Left renal cortex interstitium (tissue), 4 donors: ENCODE data around the gene LGALS8. TPM values are rescaled to one million over a fixed set of nuclear protein-coding genes. Genes with fewer than 3 reads are reported as not detected.
"Not testable (repeated sequence)": the region's sequence is repeated elsewhere in the genome, so short reads cannot be mapped to it uniquely, and the experiment has no call there.

Source experiments
- DNase-seq, 4 donors: peaks; one replicate each; pipeline ENCODE4 v3.0.0-alpha.2; 2013; ENCODE audit warnings: low read depth in 4 of 4, low spot score in 2 of 4, missing footprints in 1 of 4
- polyA plus RNA-seq, 4 donors: library from polyadenylated mRNA; unstranded; fragments of 120-200 nt; gene quantifications; one replicate each; pipeline ENCODE4 v1.2.1, GENCODE V29; 2013; ENCODE audit not compliant: insufficient read length in 4 of 4

The LGALS8 gene
- polyA plus RNA-seq, 4 donors = 71.1 to 99.7 (median 80.8) TPM

GRCh38 chr1:236536540-236536939, 12.8 kb downstream of the LGALS8 start:
- no peak for DNase-seq

DNA sequence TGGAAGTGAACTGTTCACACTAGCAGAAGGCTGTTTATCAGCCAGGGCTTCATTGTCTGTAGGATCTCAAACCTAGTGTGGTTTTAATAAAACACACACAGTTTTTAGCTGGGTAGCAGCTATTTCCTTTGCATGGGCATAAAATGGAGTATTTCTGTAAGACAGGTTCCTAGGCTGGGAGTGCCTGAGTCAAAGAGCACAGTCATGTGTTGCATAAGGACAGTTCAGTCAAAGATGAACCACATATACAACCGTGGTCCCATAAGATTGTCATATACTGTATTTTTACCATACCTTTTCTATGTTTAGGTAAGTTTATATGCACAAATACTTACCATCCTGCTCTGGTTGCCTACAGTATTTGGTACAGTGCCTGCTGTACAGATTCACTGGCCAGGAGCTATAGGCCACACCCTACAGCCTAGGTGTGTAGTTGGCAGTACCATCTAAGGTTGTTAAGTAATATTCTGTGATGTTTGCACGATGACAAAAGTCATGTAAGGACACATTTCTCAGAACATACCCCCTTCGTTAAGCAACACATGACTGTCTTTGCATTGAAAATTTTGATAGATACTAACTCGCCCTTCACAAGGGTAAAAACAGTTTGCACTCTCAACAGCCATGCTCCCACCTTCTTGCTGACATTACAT, 17.2 kb downstream of the LGALS8 start:
- DNase-seq = no peak

DNA sequence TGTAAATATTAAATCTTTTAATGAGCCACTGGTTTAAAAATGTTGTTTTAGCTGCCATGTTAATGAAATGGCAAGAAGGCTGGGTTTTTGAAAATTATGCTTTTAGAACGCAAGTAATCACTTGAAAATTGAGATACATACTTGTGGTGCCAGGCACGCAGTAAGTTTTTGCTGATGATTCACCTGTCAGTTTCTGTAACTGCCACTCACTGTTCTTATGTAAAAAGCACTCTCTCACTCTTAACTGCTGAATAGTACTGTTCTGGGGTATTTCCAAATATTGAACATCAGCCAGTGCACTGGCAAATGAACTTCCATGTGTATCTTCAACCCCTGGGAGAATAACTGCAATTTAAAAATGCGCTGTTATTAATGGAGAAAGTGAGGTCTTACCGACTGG, 17.9 kb downstream of the LGALS8 start:
- no peak for DNase-seq

DNA sequence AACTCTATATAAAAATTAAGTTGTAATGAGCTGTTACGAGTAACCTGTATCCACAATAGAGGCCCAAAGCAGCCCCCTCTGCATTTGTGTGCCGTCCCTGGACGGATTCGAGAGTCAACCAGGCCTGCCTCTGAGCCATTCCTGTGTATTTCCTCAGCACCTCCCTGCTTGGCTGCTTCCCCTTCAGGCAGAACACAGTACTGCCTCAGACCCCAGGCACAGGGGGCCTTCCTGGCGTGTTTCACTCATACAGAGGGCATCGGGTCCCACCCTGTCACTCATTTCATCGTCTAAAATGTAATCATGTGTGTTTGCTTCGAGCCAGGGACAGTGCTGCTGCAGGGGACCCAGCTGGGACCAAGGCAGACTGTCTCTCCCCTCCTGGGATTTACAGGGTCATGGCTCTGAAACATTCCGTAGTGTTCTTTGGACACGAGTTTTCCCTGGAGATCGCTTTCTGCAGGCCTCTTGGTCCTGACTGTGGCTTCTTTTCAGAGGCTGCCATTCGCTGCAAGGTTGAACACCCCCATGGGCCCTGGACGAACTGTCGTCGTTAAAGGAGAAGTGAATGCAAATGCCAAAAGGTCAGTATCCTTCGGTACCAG, 19.4 kb downstream of the LGALS8 start:
- no peak for DNase-seq

DNA sequence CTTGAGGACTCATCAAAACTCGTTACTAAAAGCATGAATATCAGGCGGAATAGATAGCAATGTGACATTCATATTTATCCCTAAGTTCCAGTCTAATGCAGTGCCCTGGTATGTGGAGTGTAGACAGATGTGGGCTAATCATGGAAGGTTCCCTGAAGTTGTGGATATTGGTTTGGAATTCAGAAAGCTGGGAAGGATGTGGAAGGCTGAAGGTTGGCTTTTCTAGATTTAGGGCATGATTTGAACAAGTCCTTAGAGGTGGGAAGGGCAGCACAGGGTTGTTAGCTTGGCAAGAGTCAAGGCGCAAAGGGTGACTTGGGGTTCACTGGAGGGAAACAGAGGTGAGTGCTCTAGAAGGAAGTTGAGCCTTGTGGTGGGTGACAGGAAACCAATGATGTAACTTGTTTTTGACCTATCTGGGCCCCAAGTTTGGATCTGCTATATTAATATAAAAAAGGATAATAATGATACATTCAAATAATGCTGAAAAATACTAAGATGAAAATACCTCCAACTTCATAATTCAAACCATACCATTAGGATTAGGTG, 21.9 kb downstream of the LGALS8 start:
- DNase-seq = no peak

- no peak for DNase-seq
Observed at GRCh38 chr1:236548452-236548851, 24.7 kb downstream of the LGALS8 start.

DNA sequence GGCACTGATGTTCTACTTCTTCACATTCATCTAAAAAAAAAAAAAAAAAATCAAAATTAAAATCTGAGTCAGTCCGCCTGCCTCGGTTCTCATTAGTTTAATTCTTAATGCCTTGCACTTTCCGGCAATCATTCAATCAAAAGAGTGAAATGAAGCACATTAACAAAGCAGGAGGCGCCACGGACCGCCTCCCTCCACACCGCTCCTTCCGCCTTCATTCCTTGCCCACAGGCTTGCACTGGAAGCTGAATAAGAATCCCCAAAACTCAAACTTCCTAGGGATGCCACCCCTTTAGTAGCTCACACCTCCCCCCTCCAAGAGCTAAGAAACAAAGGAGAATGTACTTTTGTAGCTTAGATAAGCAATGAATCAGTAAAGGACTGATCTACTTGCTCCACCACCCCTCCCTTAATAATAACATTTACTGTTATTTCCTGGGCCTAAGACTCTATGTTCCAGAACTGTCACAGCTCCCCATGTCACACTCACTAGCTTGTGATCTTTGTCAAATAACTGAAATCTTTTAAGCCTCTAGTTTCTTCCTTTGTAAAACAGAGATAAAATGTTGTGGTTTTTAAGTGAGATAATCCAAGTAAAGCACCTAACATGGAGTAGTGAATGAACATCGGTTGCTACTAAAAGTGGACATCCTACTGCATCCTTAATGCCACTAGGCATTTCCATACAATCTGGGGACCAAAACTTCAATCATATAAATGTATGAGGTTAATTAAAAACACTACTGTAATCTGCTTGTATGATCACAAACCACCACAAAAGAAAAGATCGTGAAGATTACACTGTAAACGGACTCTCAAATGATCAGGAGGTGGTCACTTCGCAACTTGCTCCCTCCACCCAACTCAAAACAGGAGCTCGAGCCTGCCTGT, 27.4 kb downstream of the LGALS8 start:
- no peak for DNase-seq

- DNase-seq = no peak
Observed at GRCh38 chr1:236552096-236552495, 28.3 kb downstream of the LGALS8 start.

DNA sequence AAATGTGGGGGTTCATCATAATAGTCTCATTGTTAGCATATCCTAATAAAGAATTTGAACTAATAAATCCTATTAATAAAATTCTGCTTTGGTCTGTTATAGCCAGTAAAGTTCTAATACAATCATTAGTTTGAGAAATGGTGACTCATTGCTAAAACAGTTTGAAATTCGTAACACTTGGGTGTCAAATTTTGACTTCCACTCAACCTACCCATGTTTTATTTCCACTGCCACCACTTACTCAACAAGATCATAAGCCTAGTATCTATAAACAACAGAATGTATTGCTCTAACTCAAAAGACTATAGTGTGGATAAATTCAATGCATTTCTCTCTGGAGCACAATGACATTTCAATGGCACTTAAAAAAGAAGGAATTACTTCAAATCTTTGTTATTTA, 29.1 kb downstream of the LGALS8 start:
- DNase-seq = no peak

- no peak for DNase-seq
Observed at GRCh38 chr1:236553370-236553769, 29.6 kb downstream of the LGALS8 start.

DNA sequence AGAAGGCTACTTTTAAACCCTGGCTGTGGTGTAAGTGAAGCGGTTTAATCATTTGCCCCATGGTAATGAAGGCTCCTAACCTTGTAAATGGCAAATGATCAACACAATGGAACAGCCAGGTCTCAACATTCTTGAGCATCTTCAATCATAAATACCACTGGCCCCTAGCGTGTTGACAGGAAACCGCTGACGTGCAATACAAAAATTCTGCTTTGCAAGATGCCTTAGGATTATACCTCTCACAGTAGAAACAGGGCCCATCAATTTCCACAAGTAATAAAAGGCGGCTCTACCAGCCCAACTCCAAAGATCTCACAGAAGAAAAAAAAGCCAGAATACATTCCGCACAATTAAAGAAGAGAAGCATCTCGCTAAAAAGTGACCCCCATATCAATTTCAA, 32.8 kb downstream of the LGALS8 start:
- no peak for DNase-seq

DNA sequence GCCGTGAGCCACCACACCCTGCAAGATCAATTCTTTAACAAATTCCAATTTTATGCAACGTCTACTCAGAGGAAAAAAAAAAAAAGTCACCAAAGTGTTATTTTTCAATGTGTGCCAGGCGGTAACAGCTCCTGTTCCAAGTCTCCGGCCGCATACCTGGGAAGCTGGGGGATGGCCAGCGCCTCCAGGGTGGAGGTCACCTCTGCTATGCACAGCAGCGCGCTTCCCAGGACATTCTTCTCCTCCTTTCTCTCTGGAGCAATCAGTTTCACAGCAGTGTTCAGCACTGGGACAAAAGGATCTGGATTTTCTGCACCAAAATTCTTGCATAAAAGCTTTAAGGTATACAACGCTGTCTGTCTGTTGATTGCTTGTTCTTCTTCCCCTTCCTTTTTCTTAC, 34.3 kb downstream of the LGALS8 start:
- no peak for DNase-seq

- no peak for DNase-seq
Observed at GRCh38 chr1:236558846-236559245, 35.1 kb downstream of the LGALS8 start.

DNA sequence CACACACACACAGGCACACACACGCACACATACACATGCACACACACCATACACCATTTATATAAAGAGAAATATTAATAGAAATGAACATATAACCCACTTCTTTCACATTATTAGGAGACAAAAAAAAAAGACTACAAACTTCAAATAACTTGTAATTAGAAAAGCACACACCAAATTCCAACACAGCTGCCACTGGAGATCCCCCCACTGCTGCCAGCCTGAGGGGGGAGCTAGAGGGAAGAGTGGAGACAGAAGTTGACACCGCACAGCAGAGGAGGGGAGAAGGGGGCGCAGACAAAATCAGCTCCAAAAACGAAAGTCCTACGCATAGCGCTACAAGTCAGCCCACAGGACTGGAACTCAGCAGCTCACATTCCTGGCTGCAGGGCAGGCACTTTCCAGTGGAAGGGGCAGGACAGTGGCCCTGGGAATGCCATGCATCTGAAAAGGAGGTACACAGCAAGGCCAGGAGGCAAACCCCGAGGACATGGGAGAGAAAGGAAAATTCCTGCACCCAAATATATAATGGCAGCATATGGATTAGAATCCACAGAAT, 36.5 kb downstream of the LGALS8 start:
- no peak for DNase-seq

DNA sequence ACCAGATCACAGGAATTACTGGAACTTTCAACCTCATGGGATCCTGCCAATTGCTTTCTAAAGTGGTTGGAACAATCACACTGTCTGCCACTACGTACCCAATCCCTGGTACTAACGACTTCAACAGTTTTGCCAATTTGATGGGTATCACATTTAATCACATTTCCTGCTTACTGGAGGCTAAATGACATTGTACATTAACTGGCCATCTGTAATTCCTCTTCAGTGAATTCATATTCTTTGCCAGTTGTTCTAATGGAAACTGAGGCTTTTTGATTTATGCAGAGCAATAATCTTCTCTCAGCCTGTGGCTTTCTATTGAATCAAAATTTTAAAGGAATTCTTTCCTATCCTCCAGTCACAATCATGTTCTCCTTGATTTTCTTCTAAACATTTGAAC, 38.2 kb downstream of the LGALS8 start:
- no peak for DNase-seq

DNA sequence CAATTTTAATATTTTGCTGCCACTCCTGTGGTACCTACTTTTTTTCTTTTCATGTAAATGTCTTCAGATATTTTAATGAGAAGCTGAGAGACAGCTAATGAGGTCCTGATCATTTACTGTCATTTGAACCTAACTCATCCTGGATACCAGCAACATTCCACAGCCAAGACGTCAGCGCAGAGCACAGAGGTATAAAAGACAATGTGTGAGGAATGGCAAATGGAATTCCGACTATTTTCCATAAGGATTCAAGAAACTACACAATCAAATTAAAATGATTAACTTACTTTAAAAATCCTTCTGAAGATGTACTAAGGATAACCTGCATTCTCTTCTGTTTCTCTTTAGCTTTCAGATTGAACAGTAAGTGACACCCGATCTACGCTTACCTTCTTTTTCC, 41.7 kb downstream of the LGALS8 start:
- no peak for DNase-seq

DNA sequence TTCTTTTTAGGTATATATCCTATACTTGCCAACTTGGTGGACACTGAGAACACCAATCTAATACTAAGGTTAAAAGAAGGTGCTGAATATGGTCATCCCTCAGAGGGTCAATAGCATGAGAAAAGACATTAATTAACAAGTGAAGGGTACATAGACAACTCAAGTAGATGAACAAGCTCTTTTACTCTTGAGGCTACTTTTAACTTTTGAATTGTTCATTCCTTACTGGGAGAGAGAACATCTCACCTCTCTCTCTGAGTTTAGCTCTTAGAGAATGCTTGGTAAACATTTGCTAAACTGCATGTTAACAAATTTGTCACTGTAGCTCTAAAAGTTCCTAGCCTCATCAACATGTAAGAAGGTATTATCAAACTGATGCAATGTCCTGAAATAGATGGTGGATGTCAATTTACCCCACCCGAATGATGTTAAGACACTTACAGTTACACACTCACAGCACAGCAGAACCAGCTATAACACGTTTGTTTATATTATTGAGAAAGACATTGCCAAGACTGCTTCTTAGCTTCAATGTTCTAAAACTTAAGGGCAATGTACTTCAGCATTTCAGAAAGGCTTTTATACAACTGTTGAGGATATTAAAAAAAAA, 44.6 kb downstream of the LGALS8 start:
- DNase-seq = no peak

DNA sequence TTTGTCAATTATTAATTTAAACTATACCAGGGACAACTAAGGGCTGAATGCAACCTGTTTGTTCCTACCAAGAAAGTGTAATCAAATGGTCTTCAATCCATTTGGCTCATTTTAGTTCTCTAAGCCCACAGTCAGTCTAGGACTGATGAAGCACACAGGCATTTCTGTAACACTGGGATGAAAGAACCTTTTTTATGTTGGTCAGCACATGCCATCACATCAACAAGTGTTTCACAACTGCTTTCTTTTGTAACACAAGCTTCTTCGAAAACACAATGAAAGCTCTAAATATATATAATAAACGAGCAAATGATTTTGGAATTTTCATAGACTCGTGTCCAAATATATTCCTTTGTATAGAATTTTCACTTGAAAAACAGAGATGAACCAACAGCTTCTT, 51.7 kb downstream of the LGALS8 start:
- DNase-seq = no peak

GRCh38 chr1:236576004-236576403, 52.2 kb downstream of the LGALS8 start:
- no peak for DNase-seq

DNA sequence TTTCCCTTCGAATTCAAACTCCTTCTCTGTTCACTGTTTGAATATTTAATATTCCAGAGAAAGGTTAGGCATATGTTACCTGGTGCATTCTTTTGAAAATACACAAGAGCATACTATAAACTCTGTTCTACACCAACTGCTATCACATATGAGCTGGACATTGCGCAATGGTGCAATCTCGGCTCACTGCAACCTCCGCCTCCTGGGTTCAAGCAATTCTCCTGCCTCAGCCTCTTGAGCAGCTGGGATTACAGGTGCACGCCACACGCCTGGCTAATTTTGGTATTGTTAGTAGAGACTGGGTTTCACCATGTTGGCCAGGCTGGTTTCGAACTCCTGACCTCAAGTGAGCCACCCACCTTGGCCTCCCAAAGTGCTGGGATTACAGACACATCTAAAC, 53.3 kb downstream of the LGALS8 start:
- not testable (repeated sequence) for DNase-seq

DNA sequence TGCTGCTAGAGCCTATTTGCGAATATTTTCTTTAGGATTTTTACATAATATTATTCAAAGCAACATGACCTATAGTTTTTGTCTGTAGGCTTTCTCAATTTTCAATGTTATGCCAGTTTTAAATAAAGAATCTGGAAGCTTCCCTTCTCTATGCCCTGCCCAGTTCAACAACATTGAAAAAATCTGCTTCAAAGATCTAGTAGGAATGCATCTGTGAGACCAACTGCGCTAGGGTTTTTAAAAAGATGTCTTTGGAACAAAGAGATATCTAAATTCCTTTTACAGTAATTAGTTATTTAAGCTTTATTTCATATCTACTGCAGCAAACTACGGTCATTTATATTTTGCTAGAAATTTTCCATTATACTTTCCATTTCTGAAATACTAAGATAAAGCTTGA, 54.9 kb downstream of the LGALS8 start:
- no peak for DNase-seq
